ENCODE results near the gene LCT. TPM values are rescaled to one million over a fixed set of nuclear protein-coding genes. Genes with fewer than 3 reads are reported as not detected.

Gene LCT
- total and polyA plus RNA-seq, 12 donors: not detected

GRCh38 chr2:135844301-135844895 is 7.4 kb upstream of the LCT start:
- DNase-seq (no peak), ATAC-seq (no peak)
- peaks cover 0 to 70% (median 12%) of the 10 kb centered on the region in 9 donors for H3K36me3 ChIP-seq
- peaks cover 0 to 21% (median 17%) of the 10 kb centered on the region in 9 donors for H3K4me1 ChIP-seq
- no peak overlapping the region for H3K4me3 ChIP-seq
- no peak overlapping the region for H3K27ac ChIP-seq
- 82 to 83% methylated on average over 12 of the region's 12 CpGs for WGBS, 2 donors
- intact Hi-C loops (cut with DNase I): no loop called here
- no peaks in the 10 kb centered on the region for H3K9me3 ChIP-seq
- no peaks in the 10 kb centered on the region for H3K27me3 ChIP-seq
- TF ChIP-seq CTCF (IDR thresholded peaks at IDR 0.05): no peak

GRCh38 chr2:135843671-135844070 is 6.7 kb upstream of the LCT start:
- WGBS, 2 donors: 72 to 80% methylated on average over 3 of the region's 3 CpGs
- intact Hi-C loops (cut with DNase I): no loop called here
- no peak overlapping the region for H3K4me3 ChIP-seq
- no peak for ATAC-seq
- DNase-seq: no peak
- H3K36me3 ChIP-seq: peaks cover 0 to 63% (median 6%) of the 10 kb centered on the region in 9 donors
- TF ChIP-seq CTCF (IDR thresholded peaks at IDR 0.05): no peak
- H3K27ac ChIP-seq: no peak overlapping the region
- H3K4me1 ChIP-seq: peaks cover 0 to 29% (median 20%) of the 10 kb centered on the region in 9 donors
- no peaks in the 10 kb centered on the region for H3K27me3 ChIP-seq
- no peaks in the 10 kb centered on the region for H3K9me3 ChIP-seq

GRCh38 chr2:135840601-135841000 is 3.6 kb upstream of the LCT start:
- intact Hi-C loops (cut with DNase I): no loop called here
- ATAC-seq (peak in 4 of 8 donors; percentile 27 to 55 (median 46)), DNase-seq (no peak)
- H3K27ac ChIP-seq: peak overlapping the region in 5 of 10 donors; percentile 4 to 56 (median 33)
- WGBS, 2 donors: 52% methylated on average over 2 of the region's 2 CpGs
- H3K9me3 ChIP-seq: no peaks in the 10 kb centered on the region
- no peaks in the 10 kb centered on the region for H3K27me3 ChIP-seq
- no peak overlapping the region for H3K4me3 ChIP-seq
- peaks cover 0 to 33% (median 5%) of the 10 kb centered on the region in 9 donors for H3K36me3 ChIP-seq
- TF ChIP-seq CTCF (IDR thresholded peaks at IDR 0.05): no peak
- H3K4me1 ChIP-seq: peaks cover 0 to 29% (median 20%) of the 10 kb centered on the region in 9 donors

- DNase-seq (no peak), ATAC-seq (peak in 7 of 8 donors; percentile 34 to 84 (median 73))
- H3K27me3 ChIP-seq: no peaks in the 10 kb centered on the region
- H3K36me3 ChIP-seq: peaks cover 0 to 25% (median 0%) of the 10 kb centered on the region in 9 donors
- peak overlapping the region in 3 of 10 donors; percentile 16 to 56 (median 51) for H3K27ac ChIP-seq
- TF ChIP-seq CTCF (IDR thresholded peaks at IDR 0.05): no peak
- no peak overlapping the region for H3K4me3 ChIP-seq
- WGBS, 2 donors: 21 to 23% methylated on average over 2 of the region's 2 CpGs
- intact Hi-C loops (cut with DNase I): no loop called here
- no peaks in the 10 kb centered on the region for H3K9me3 ChIP-seq
- peaks cover 0 to 29% (median 20%) of the 10 kb centered on the region in 9 donors for H3K4me1 ChIP-seq
Measured at GRCh38 chr2:135839713-135840112, 2.7 kb upstream of the LCT start.

Measured in heart right ventricle (tissue), 16 donors.